ENCODE data around the gene RAB39A.
"Not testable (repeated sequence)": the region's sequence is repeated elsewhere in the genome, so short reads cannot be mapped to it uniquely, and the experiment has no call there.

The RAB39A gene, protein sequence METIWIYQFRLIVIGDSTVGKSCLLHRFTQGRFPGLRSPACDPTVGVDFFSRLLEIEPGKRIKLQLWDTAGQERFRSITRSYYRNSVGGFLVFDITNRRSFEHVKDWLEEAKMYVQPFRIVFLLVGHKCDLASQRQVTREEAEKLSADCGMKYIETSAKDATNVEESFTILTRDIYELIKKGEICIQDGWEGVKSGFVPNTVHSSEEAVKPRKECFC

DNA sequence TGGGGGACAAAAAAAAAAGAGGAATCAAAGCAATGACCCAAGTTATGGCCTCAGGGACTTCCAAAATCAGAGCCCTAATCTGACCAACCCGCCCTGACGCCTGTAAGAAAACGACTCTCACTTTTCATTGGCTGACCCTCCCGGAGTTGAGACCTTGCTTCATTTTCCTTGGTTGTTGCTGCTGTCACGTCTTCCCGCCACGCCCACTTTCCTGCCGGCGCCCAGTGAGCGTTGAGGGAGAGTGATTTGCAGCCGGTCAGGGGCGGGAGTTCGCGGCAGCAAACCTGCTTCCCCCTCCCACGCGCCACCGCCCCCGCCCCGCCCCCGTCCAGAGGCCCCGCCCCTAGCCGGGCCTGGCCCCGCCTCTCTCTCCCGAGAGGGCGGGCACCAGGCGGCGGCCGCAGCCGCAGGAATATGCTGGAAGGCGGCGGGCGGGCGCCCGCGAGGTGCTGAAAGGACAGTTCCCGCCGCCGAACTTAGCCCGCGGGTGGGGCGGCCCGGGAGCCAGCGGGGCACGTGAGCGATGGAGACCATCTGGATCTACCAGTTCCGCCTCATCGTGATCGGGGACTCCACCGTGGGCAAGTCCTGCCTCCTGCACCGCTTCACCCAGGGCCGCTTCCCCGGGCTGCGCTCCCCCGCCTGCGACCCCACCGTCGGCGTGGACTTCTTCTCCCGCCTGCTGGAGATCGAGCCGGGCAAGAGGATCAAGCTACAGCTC, at the start of gene RAB39A:
Gene RAB39A (plus strand): TSS at position 403 of the 721 bp plus-strand sequence. CDS start 121 bp downstream, at position 524.
- DNase-seq (ENCODE audit: low read depth in 2 of 2) = peak; percentile 40 to 63

DNA sequence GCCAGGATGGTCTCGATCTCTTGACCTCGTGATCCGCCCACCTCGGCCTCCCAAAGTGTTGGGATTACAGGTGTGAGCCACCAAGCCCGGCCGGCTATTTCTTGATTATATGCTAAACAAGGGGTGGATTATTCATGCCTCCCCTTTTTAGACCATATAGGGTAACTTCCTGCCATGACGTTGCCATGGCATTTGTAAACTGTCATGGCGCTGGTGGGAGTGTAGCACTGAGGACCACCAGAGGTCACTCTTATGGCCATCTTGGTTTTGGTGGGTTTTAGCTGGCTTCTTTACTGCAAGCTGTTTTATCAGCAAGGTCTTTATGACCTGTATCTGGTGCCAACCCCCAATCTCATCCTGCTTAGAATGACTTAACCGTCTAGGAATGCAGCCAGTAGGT, 46.8 kb upstream of the RAB39A start:
- not testable (repeated sequence) for DNase-seq (ENCODE audit: low read depth in 2 of 2)

DNA sequence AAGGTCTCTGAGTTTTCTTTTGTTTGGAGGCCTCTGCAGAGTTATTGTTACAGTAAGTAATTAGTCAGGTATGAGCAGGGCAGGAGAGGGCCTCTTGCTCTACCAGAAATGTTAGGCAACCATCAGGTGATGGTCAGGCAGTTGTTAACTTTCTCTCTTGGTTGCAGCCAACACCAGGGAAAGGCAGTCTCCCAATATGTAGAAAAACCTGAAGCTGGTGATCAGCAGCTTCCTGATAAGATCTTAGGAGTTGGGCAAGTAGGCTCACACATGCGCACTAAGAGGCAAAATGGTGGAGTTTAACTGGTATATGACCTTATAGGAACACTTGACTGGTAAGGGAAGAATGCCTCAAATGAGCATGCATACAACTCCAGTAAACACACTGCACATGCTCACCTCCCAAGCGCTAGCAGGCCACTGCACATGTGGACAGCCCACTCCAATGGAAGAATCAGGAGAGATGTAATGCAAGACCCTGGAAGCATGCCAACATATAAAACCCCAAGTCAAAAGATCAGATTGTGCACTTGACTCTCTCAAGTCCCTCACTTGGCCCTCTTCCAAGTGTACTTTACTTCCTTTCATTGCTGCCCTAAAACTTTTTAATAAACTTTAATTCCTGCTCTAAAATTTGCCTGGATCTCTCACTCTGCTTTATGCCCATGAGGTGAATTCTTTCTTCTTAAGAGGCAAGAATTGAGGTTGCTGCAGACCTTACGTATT, 46.0 kb upstream of the RAB39A start:
- DNase-seq (ENCODE audit: low read depth in 2 of 2) = no peak

DNA sequence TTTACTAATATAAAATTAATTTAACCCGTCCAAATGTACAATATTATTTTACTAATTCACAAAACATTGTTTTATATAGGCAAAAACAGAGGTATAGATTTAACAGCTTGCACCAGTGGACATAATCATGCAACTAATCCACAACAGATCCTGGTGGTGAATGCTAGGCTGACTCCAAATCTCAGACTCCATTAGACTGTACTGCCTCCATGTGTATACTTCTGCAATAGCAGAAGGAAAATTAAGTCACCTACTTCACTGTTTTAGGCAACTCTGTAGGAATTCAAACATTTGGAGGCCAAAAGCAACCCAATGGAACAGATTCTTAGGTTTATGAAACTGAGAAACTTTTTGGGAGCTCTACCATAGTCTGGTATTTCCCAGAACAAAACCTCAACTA, 30.0 kb upstream of the RAB39A start:
- DNase-seq (ENCODE audit: low read depth in 2 of 2) = no peak

DNA sequence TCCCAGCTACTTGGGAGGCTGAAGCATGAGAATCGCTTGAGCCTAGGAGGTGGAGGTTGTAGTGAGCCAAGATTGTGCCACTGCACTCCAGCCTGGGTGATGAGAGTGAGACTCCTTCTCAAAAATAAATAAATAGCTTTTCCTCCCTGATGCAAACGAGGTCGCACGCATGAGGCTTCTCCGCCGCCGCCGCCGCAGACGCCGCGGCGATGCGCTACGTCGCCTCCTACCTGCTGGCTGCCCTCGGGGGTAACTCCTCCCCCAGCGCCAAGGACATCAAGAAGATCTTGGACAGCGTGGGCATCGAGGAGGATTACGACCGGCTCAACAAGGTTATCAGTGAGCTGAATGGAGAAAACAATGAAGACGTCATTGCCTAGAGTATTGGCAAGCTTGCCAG, 20.0 kb upstream of the RAB39A start:
- no peak for DNase-seq (ENCODE audit: low read depth in 2 of 2)

DNA sequence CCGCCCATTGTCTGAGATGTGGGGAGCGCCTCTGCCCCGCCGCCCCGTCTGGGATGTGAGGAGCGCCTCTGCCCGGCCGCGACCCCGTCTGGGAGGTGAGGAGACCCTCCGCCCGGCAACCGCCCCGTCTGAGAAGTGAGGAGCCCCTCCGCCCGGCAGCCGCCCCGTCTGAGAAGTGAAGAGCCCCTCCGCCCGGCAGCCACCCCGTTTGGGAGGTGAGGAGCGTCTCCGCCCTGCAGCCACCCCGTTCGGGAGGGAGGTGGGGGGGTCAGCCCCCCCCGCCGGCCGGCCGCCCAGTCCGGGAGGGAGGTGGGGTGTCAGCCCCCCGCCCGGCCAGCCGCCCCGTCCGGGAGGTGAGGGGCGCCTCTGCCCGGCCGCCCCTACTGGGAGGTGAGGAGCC, 15.8 kb upstream of the RAB39A start:
- not testable (repeated sequence) for DNase-seq (ENCODE audit: low read depth in 2 of 2)

DNA sequence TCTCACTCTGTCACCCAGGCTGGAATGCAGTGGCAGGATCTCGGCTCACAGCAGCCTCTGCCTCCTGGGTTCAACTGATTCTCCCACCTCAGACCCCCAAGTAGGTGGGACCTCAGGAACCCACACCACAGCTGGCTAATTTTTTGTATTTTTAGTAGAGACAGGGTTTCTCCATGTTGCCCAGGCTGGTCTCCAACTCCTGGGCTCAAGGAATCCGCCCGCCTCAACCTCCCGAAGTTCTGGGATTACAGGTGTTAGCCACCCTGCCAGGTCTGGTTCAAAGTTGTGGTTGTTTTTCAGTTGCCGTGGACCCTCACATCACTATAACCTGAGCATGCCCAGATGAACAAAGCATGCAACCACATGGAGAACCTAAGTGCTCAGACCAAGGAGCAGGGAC, 13.0 kb upstream of the RAB39A start:
- DNase-seq (ENCODE audit: low read depth in 2 of 2) = no peak

DNA sequence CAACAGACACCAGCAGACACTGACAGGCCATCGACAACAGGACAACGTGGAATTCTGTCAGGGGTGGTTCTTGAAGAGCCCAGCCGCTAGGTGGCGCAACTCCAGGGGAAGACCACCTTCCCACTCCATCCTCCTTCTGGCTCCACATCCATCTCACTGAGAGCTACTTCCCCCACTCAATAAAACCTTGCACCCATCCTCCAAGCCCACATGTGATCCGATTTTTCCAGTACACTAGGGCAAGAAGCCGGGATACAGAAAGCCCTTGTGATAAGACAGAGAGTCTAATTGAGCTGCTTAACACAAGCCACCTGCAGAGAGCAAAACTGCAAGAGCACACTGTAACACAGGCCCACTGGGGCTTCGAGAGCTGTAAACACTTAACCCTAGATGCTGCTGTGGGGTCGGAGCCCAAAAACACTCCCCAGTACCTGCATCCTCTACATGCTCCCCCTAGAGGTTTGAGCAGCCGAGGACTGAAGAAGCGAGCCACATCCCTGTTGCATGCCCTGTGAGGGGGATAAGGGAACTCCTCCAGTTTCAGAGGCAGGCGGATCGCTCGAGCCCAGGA, 11.5 kb upstream of the RAB39A start:
- no peak for DNase-seq (ENCODE audit: low read depth in 2 of 2)

DNA sequence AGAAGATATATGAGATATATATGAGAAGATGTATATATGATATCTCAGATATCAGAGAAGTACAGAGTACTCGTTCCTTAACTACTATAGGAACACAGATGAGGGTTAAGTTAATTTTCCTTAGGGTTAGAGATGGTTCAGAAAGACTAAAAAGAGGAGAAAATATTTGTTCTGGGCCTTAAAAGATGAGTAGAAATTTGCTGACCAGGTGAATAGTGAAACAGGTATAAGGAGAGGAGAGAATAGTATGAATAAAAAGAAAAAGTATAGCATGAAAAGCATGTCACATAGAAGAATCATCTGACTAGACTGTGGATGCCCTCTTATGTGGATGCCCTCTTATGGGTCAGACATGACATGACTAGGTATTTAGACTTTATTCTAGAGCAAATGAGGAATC, 6.3 kb upstream of the RAB39A start:
- no peak for DNase-seq (ENCODE audit: low read depth in 2 of 2)

DNA sequence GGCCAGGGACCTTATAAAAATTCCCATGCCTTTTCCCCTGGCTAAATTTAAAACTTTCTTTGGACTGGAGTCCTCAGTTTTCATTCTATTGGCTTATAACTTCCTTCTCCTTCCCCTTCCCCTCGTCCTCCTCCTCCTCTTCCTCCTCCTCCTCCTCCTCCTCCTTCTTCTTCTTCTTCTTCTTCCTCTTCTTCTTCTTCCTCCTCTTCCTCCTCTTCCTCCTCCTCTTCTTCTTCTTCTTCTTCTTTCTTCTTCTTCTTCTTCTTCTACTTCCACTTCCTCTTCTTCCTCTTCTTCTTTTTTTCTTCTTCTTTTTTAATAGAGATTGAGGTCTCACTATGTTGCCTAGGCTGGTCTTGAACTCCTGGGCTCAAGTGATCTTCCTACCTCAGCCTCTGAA, 4.7 kb upstream of the RAB39A start:
- DNase-seq (ENCODE audit: low read depth in 2 of 2) = not testable (repeated sequence)

DNA sequence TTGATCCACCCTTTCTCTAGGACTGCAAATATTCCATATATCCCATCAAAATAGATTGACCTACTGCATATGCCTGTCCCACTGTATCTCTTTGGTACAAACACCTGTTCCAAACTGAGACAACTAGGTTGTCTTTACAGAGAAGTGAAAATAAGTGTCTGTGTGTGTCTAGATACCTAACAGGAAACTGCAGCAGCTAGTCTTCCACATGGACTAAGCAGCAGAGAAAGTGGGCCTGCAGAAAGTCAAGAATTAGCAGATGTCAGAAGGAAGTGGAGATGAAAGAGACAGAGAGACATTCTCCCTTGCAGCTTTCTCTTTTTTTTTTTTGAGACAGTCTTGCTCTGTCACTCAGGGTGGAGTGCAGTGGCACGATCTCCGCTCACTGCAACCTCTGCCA, 3.9 kb upstream of the RAB39A start:
- no peak for DNase-seq (ENCODE audit: low read depth in 2 of 2)

DNA sequence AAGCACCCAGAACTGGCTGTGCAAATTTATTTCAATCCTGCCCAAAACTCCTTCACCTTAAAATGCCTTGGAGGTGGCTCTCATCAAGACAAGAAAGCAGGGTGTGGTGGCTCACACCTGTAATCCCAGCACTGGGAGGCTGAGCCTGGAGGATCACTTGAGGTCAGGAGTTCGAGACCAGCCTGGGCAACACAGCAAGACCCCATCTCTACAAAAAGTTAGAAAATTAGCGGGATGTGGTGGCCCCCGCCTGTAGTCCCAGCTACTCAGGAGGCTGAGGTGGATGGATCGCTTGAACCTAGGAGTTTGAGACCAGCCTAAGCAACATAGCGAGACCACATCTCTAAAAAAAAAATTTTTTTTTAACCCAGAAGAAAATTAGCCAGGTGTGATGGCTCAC, 689 bp upstream of the RAB39A start:
- no peak for DNase-seq (ENCODE audit: low read depth in 2 of 2)

DNA sequence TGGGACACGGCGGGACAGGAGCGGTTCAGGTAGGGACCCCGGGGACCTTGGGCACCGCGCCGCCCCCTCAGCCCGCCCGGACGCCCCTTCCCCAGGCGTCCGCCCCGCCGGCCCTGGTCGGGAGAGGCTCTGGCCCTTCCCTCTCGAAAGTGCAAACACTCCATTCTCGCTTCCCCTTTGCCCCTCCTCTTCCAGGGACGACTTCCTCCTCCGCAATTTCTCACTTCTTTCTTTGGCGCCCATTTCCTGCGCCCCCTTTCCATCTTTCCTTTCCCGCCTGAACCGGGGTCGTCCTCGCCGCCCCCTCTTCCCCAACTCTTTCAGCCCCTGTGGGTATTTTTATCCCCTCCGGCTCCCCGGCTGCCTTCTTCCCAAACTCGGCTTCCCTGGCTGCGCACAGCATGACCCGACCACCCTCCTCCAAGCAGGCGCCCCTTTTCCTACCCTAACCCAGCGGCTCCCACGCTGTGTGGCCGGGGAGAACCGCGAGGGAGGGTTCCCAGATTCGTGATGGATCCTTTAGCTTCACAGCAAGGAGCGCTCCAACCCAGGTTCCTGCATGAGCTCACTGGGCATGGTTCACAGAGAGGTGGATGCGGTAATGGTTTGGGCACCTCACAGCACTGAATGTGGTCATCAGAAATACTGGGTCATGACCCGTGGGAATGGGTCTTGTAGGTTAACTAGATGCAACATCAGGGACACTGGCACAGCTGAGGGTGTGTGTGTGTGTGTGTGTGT, 689 bp downstream of the RAB39A start:
- DNase-seq (ENCODE audit: low read depth in 2 of 2) = no peak

DNA sequence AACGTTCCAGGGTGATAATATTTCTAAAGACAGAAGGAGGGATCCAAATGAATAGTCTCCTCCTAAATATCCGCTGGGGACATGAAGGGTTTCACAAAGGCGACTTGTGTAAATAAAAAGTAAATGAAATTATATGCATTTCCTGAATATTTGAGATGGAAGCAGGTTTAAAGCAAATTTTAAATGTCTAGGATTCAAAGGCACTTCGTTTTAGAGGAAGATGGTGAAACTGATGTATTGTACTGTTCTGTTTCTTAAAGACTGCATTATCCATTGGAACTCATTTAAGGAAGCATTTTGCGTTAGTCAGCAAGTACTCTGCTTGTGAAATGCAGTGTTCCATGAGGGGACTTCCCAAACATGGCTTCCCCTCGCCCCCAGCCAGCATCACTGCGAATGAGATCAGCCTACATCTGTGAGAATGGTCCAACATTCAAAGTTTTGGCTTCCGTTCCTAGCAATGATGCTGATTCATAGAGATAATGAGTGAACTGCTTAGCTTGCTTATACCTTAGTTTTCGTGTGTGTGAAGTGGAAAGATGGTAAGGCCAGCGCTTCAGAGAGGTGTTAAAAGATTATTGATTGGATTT, 1.5 kb downstream of the RAB39A start:
- DNase-seq (ENCODE audit: low read depth in 2 of 2) = no peak

DNA sequence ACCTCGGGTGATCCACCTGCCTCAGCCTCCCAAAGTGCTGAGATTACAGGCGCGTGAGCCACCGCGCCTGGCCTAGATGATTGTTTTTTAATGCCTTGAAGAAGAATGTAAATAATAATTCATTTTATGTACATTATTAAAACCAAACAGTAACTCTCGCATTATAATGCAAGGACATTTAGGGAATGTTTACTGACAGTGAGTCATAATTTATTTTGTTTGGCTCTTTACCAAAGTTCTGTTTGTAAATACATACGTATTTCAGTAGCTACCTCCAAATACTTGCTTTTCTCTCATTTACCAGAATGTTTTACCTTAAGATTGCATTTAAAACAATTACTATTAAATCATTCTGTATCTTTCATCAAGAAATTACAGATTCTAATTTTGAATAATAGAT, 3.0 kb downstream of the RAB39A start:
- no peak for DNase-seq (ENCODE audit: low read depth in 2 of 2)

DNA sequence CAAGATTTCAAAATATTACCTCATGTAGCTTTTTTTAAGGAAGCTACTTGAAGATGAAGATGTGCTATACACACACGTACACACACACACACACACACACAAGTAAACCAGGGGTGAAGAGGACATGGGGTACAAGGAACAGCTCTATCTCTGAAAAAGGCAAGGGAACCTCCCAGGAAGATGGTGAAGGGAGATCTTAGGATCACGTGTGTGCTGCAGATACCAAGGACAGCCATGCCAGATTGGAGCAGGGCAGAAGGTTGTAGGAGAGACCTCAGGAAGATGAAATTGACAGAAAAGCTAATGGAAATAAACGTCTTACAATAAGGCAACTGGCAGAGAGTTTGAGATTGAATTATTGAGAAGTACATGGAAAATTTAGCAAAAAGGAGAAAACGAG, 19.7 kb downstream of the RAB39A start:
- DNase-seq (ENCODE audit: low read depth in 2 of 2) = no peak

DNA sequence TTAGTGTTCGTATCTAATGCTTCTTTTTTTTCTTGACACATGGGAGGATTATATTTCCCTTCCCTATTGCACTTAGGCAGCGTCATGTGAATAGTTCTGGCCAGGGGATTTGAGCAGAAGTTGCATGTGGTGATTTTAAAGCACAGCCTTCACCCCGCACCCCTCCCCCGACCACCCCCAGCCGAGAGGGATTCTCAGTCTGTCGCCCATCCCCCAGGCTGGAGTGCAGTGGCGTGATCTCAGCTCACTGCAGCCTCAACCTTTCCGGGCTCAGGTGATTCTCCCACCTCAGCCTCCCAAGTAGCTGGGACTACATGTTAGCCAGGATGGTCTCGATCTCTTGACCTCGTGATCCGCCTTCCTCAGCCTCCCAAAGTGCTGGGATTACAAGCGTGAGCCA, 20.1 kb downstream of the RAB39A start:
- DNase-seq (ENCODE audit: low read depth in 2 of 2) = not testable (repeated sequence)

DNA sequence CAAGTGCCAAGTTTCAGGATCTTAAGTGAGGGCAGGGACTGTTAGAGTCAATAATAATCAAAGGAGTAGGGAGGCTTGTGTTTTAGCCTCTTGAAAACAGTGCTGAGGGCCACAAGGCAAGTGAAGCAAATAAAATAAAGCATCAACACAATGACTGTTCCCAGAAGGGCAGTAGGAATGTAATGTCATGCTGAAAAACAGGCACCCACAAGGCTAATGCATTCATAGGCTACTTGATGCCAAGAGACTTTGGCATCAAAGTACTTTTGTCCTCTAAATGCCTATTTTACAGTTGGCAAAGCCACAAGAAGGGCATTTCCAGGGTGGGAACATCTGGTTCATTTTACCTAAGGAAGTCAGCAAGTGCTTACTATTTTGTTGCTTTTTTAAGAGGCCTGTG, 22.9 kb downstream of the RAB39A start:
- no peak for DNase-seq (ENCODE audit: low read depth in 2 of 2)

DNA sequence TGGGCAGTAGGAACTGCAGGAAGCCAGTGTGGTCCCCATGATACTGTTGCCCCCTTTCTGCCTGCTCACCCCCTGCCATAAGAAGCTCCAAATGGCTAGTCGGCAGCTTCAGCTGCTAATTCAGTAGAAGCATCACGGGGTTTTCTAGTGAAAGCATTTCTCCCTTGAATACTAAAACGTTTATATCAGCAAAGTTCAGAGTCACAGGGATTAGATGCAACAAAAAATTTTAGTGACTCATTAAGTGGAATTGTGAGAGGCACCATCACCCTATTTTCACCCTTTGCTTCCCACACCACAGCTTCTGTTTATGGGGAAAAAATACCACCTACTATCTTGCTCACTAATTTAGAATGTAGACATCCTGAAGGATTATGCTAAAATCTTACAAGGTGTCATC, 25.2 kb downstream of the RAB39A start:
- no peak for DNase-seq (ENCODE audit: low read depth in 2 of 2)

DNA sequence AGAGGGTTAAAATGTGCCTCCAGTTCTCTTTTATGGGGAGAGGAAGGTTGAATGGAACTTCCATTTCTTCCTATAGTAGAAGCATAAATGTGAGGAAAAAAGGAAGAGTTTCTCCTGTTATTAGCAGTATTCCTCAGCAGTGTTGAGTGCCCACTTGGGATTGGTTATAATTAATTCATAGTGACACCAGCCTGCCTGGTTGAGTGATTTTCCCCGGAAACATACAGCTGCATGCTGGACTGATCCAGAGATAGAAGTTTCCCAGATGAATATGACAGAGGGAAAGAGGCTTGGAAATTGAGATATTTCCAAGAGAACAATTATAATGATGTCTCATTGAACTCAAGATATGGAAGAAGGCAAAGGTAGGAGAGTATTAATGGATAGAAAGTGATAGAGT, 28.3 kb downstream of the RAB39A start:
- no peak for DNase-seq (ENCODE audit: low read depth in 2 of 2)

DNA sequence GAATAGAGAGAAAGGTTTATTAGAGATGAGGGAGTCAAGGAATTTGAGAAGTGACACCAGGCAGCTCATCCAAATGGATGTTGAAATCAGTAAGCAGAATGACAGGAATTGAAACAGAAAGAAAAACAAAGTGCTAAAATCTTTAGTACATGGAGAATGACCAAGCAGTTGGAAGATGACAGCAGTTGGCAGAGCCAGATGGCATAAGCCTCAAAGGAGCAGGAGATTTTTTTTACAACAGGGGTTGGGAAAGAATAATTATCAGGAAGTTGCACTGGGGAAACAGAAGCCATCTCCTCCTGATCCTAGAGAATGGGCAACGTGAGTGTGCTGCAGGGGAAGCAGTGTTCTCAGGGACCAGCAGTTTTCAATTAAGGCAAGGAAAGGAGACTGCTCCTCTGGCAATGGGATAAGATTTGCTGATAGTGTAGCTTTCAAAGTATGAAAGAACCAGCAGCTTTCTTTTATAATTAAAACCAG, 28.9 kb downstream of the RAB39A start:
- no peak for DNase-seq (ENCODE audit: low read depth in 2 of 2)

Data from stimulated activated CD8-positive, alpha-beta memory T cell treated with anti-CD3 and anti-CD28 coated beads, Interleukin-15, amount 100 ng/mL, for 48 hours (primary cell).